ENCODE results near the gene ZCCHC17. TPM values are rescaled to one million over a fixed set of nuclear protein-coding genes. Genes with fewer than 3 reads are reported as not detected.

ZCCHC17 gene
- total RNA-seq, 1 donor from 2014 or later, result 26.6 TPM

DNA sequence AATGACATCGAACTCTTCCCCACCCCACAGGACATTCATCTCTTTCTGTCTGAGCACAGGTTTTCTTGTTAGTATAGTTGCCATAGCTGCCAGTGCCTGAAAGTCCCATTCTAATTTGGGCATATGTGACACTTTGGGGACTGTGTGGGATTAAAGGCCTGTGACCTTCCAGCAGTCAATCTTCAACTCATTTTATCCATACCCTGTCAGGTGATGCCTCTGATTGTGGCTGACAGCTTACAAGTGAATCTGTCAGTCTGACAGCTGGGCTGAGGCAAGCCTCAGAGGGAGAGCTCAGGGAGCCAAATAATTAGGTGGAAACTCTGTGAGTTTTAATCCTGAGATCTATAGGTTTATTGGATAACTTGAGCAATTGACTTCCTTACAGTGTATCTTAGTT, 29.6 kb downstream of the ZCCHC17 start:
- no peak overlapping the region for H3K4me3 Mint-ChIP-seq
- no peak overlapping the region for H3K27ac Mint-ChIP-seq
- TF ChIP-seq, protein P1, sequence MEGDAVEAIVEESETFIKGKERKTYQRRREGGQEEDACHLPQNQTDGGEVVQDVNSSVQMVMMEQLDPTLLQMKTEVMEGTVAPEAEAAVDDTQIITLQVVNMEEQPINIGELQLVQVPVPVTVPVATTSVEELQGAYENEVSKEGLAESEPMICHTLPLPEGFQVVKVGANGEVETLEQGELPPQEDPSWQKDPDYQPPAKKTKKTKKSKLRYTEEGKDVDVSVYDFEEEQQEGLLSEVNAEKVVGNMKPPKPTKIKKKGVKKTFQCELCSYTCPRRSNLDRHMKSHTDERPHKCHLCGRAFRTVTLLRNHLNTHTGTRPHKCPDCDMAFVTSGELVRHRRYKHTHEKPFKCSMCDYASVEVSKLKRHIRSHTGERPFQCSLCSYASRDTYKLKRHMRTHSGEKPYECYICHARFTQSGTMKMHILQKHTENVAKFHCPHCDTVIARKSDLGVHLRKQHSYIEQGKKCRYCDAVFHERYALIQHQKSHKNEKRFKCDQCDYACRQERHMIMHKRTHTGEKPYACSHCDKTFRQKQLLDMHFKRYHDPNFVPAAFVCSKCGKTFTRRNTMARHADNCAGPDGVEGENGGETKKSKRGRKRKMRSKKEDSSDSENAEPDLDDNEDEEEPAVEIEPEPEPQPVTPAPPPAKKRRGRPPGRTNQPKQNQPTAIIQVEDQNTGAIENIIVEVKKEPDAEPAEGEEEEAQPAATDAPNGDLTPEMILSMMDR (IDR thresholded peaks at IDR 0.05; ENCODE audit: unreplicated experiment), result no peak
- no peak for DNase-seq (ENCODE audit: low spot score in 2 of 2, unreplicated experiment in 2 of 2)
- no peaks in the 10 kb centered on the region for H3K4me1 Mint-ChIP-seq
- H3K36me3 Mint-ChIP-seq, result peaks cover 13% of the 10 kb centered on the region
- H3K9me3 Mint-ChIP-seq, result no peaks in the 10 kb centered on the region
- no peaks in the 10 kb centered on the region for H3K27me3 Mint-ChIP-seq (ENCODE audit: low read depth)

DNA sequence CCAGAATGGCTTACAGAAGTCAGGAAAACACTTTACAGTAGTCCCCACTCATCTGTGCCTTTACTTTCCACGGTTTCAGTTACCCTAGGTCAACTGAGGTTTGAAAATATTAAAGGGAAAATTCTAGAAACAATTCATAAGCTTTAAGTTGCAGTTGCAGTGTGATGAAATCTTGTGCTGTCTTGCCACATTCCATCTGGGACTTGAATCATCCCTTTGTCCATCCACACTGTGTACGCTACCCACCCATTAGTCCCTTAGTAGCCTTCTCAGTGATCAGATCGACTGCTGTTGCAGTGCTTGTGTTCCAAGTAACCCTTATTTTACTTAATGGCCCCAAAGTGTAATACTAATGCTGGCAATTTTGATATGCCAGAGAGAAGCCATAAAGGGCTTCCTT, 30.5 kb downstream of the ZCCHC17 start:
- no peak overlapping the region for H3K27ac Mint-ChIP-seq
- H3K4me3 Mint-ChIP-seq, result no peak overlapping the region
- peaks cover 11% of the 10 kb centered on the region for H3K36me3 Mint-ChIP-seq
- no peaks in the 10 kb centered on the region for H3K9me3 Mint-ChIP-seq
- TF ChIP-seq, protein P1 (IDR thresholded peaks at IDR 0.05; ENCODE audit: unreplicated experiment), result no peak
- H3K27me3 Mint-ChIP-seq (ENCODE audit: low read depth), result no peaks in the 10 kb centered on the region
- no peak for DNase-seq (ENCODE audit: low spot score in 2 of 2, unreplicated experiment in 2 of 2)
- H3K4me1 Mint-ChIP-seq, result no peaks in the 10 kb centered on the region

DNA sequence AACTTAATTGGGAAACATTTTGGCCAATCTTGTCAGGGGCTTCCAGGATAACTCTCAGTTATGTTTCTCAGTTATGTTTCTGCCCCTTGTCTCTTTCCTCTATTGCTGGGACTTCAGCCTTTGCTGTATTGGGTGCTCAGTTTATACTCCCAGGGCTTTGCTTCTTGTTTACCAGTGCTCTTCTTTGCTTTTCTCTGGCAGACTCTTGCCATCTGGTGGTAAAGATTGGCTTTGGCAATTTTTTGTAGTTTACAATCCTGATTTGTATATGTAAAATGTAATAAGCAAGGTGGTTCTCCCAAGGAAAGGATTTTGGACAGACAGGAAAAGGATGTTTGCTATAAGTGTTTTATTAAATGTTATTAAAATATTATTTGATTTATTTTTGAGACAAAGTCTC, 38.2 kb downstream of the ZCCHC17 start:
- H3K36me3 Mint-ChIP-seq, result peaks cover 17% of the 10 kb centered on the region
- H3K27me3 Mint-ChIP-seq (ENCODE audit: low read depth), result no peaks in the 10 kb centered on the region
- no peak overlapping the region for H3K4me3 Mint-ChIP-seq
- DNase-seq (ENCODE audit: low spot score in 2 of 2, unreplicated experiment in 2 of 2), result no peak
- H3K4me1 Mint-ChIP-seq, result no peaks in the 10 kb centered on the region
- TF ChIP-seq, protein P1 (IDR thresholded peaks at IDR 0.05; ENCODE audit: unreplicated experiment), result no peak
- H3K27ac Mint-ChIP-seq, result no peak overlapping the region
- no peaks in the 10 kb centered on the region for H3K9me3 Mint-ChIP-seq

DNA sequence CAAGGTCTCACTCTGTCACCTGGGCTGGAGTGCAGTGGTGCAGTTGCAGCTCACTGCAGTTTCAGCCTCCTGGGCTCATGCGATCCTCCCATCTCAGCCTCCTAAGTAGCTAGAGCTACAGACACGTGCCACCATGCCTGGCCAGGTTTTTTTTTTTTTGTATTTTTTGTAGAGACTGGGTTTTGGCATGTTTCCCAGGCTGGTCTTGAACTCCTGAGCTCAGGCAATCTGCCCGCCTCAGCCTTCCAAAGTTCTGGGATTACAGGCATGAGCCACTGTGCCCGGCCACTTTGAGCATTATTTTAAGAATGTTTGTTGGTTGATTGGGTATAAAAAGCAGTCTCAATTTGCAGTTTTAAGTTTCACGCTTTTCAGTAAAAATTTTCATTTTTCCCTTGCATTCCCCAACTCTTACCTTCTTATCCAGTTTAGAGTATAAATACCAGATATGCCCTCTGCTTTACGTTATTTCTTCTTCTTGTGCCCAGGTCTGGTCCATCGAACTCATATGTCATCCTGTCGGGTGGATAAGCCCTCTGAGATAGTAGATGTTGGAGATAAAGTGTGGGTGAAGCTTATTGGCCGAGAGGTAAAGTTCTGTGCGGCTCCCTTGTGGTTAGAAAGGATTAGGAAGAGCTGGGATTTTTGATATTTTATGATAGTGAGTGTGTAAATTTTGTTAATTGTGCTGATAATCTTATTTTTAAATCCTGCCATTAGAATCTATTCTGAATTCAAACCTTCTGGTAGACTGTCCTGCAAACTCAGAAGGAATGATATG, 40.0 kb downstream of the ZCCHC17 start:
- Mint-ChIP-seq H3K9me3 (no peaks in the 10 kb centered on the region), H3K4me1 (peaks cover 4% of the 10 kb centered on the region), H3K36me3 (peaks cover 12% of the 10 kb centered on the region), H3K4me3 (no peak overlapping the region), H3K27me3 (ENCODE audit: low read depth) (no peaks in the 10 kb centered on the region), H3K27ac (no peak overlapping the region)
- TF ChIP-seq, protein P1 (IDR thresholded peaks at IDR 0.05; ENCODE audit: unreplicated experiment), result no peak
- no peak for DNase-seq (ENCODE audit: low spot score in 2 of 2, unreplicated experiment in 2 of 2)

DNA sequence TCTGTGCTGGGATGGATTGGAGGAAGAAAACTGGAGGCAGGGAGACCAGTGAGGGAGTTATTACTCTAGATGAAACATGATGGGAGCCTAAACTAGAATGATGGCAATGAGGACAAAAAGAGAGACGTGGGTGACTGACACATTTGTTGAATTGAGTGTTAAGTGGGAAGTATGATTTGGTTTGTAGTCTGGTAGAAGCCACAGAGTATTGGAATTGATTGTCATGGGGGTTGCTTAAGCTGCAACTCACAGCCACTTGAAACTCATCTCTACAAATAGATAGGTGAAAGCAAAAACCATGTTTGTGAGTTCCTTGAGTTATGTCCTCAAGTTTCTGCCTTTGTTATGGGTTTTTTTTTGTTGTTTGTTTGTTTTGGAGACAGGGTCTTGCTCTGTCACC, 47.7 kb downstream of the ZCCHC17 start:
- H3K4me3 Mint-ChIP-seq, result no peak overlapping the region
- H3K9me3 Mint-ChIP-seq, result no peaks in the 10 kb centered on the region
- peaks cover 15% of the 10 kb centered on the region for H3K36me3 Mint-ChIP-seq
- H3K27ac Mint-ChIP-seq, result no peak overlapping the region
- H3K27me3 Mint-ChIP-seq (ENCODE audit: low read depth), result no peaks in the 10 kb centered on the region
- no peak for DNase-seq (ENCODE audit: low spot score in 2 of 2, unreplicated experiment in 2 of 2)
- TF ChIP-seq, protein P1 (IDR thresholded peaks at IDR 0.05; ENCODE audit: unreplicated experiment), result no peak
- H3K4me1 Mint-ChIP-seq, result peaks cover 7% of the 10 kb centered on the region
